Hepatocyte (in vitro differentiated cells): ENCODE measurements around the gene GYPE. TPM values are rescaled to one million over a fixed set of nuclear protein-coding genes. Genes with fewer than 3 reads are reported as not detected.
"Not testable (repeated sequence)": the region's sequence is repeated elsewhere in the genome, so short reads cannot be mapped to it uniquely, and the experiment has no call there.

Experiments
- DNase-seq: peaks from one replicate; pipeline ENCODE4 v3.0.0-alpha.2; 2016; ENCODE audit warnings: low spot score
- H2AFZ ChIP-seq: fragments of 200-600 bp; sonication (generic); 2 replicates; pipeline ENCODE4 v1.6.0; 2016; ENCODE audit warnings: antibody characterized with exemption, mild to moderate bottlenecking
- H3K27ac ChIP-seq: fragments of 200-600 bp; sonication (generic); 2 replicates; pipeline ENCODE4 v1.5.1; 2016; ENCODE audit warnings: mild to moderate bottlenecking
- H3K27me3 ChIP-seq: fragments of 200-600 bp; sonication (generic); 2 replicates; pipeline ENCODE4 v1.6.1; 2016
- H3K36me3 ChIP-seq: fragments of 200-600 bp; sonication (generic); replicated peaks from 2 replicates; pipeline ENCODE4 v1.5.1; 2016; ENCODE audit warnings: low read depth; ENCODE audit not compliant: insufficient read depth
- H3K4me1 ChIP-seq: fragments of 200-600 bp; sonication (generic); 2 replicates; pipeline ENCODE4 v1.5.1; 2016; ENCODE audit warnings: mild to moderate bottlenecking, moderate library complexity; ENCODE audit not compliant: insufficient read depth
- H3K4me2 ChIP-seq: fragments of 200-600 bp; sonication (generic); 2 replicates; pipeline ENCODE4 v1.6.0; 2016
- H3K4me3 ChIP-seq: fragments of 200-600 bp; sonication (generic); 2 replicates; pipeline ENCODE4 v1.5.1; 2016; ENCODE audit warnings: mild to moderate bottlenecking
- H3K79me2 ChIP-seq: fragments of 200-600 bp; sonication (generic); 2 replicates; pipeline ENCODE4 v1.6.0; 2017; ENCODE audit warnings: mild to moderate bottlenecking
- H3K9me2 ChIP-seq: fragments of 200-600 bp; sonication (generic); replicated peaks from 2 replicates; pipeline ENCODE4 v1.6.0; 2017; ENCODE audit warnings: mild to moderate bottlenecking; ENCODE audit not compliant: insufficient read depth
- H3K9me3 ChIP-seq: fragments of 200-600 bp; sonication (generic); 2 replicates; pipeline ENCODE4 v1.5.1; 2016; ENCODE audit warnings: low read depth, mild to moderate bottlenecking
- H4K20me1 ChIP-seq: fragments of 200-600 bp; sonication (generic); 2 replicates; pipeline ENCODE4 v1.6.0; 2016; ENCODE audit warnings: mild to moderate bottlenecking; ENCODE audit not compliant: insufficient read depth, poor library complexity, severe bottlenecking
- CTCF ChIP-seq: fragments of 200-600 bp; sonication (generic); IDR thresholded peaks from 2 replicates; pipeline ENCODE4 v1.5.1; 2016; ENCODE audit warnings: antibody characterized with exemption, mild to moderate bottlenecking; ENCODE audit not compliant: poor library complexity
- EZH2 ChIP-seq: fragments of 200-600 bp; sonication (generic); IDR thresholded peaks from 2 replicates; pipeline ENCODE4 v1.6.1; 2016; ENCODE audit warnings: antibody characterized with exemption, mild to moderate bottlenecking, borderline replicate concordance
- EZH2phosphoT487 ChIP-seq: fragments of 200-600 bp; sonication (generic); IDR thresholded peaks from one replicate; pipeline ENCODE4 v1.6.1; 2018; ENCODE audit warnings: antibody characterized with exemption, mild to moderate bottlenecking, low read depth, moderate library complexity; ENCODE audit not compliant: unreplicated experiment, severe bottlenecking
- WGBS: methylation state at CpG from one replicate; pipeline ENCODE4 v1.1.6; 2016; ENCODE audit warnings: low lambda C conversion rate; ENCODE audit errors: missing lambda C conversion rate; 5-methylcytosine and 5-hydroxymethylcytosine counted together
- polyA plus RNA-seq: library from polyadenylated mRNA; unstranded; fragments of >200 nt; fragmentation: Nextera tagmentation; extraction: Ambion mirVana; gene quantifications from 2 replicates; pipeline ENCODE4 v1.2.1, GENCODE V29; 2016
- total RNA-seq: library from RNA; depleted of rRNA; stranded (reverse); fragments of >200 nt; gene quantifications from 2 replicates; pipeline ENCODE4 v1.2.3, GENCODE V29; 2014

GYPE gene
- total and polyA plus RNA-seq, 2 experiments from 2014 or later, result not detected

GRCh38 chr4:143921181-143921580, 15.8 kb upstream of the GYPE start:
- H2AFZ ChIP-seq, result no peak overlapping the region
- H3K4me3 ChIP-seq, result no peak overlapping the region
- no peaks in the 10 kb centered on the region for H3K4me1 ChIP-seq
- no peaks in the 10 kb centered on the region for H4K20me1 ChIP-seq
- H3K36me3 ChIP-seq, result no peaks in the 10 kb centered on the region
- whole genome bisulfite sequencing, result 92% methylated on average over 6 of the region's 6 CpGs
- no peak overlapping the region for H3K4me2 ChIP-seq
- no peak overlapping the region for H3K27ac ChIP-seq
- H3K79me2 ChIP-seq, result no peaks in the 10 kb centered on the region
- TF ChIP-seq EZH2phosphoT487, result no peak
- no peak for TF ChIP-seq CTCF
- TF ChIP-seq EZH2, result no peak
- no peaks in the 10 kb centered on the region for H3K9me2 ChIP-seq
- H3K9me3 ChIP-seq, result no peaks in the 10 kb centered on the region
- H3K27me3 ChIP-seq, result no peaks in the 10 kb centered on the region
- no peak for DNase-seq

DNA sequence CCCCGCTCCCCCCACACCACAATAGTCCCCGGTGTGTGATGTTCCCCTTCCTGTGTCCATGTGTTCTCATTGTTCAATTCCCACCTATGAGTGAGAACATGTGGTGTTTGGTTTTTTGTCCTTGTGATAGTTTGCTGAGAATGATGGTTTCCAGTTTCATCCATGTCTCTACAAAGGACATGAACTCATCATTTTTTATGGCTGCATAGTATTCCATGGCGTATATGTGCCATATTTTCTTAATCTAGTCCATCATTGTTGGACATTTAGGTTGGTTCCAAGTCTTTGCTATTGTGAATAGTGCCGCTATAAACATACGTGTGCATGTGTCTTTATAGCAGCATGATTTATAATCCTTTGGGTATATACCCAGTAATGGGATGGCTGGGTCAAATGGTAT, 11.1 kb upstream of the GYPE start:
- not testable (repeated sequence) for H3K36me3 ChIP-seq, H3K27ac ChIP-seq, H3K4me3 ChIP-seq, H3K27me3 ChIP-seq, H2AFZ ChIP-seq, H3K79me2 ChIP-seq, H3K9me2 ChIP-seq, H3K4me2 ChIP-seq, H3K9me3 ChIP-seq, H3K4me1 ChIP-seq, DNase-seq, H4K20me1 ChIP-seq
- 93% methylated on average over 5 of the region's 5 CpGs for WGBS

- not testable (repeated sequence) for H3K9me2 ChIP-seq, H3K36me3 ChIP-seq, H3K4me3 ChIP-seq, DNase-seq, H3K79me2 ChIP-seq, H3K27me3 ChIP-seq, H4K20me1 ChIP-seq, H3K4me1 ChIP-seq, H3K27ac ChIP-seq, H3K9me3 ChIP-seq, H2AFZ ChIP-seq, H3K4me2 ChIP-seq
- WGBS, result 87% methylated on average over 2 of the region's 2 CpGs
Measured at GRCh38 chr4:143912478-143912877, 7.1 kb upstream of the GYPE start.

DNA sequence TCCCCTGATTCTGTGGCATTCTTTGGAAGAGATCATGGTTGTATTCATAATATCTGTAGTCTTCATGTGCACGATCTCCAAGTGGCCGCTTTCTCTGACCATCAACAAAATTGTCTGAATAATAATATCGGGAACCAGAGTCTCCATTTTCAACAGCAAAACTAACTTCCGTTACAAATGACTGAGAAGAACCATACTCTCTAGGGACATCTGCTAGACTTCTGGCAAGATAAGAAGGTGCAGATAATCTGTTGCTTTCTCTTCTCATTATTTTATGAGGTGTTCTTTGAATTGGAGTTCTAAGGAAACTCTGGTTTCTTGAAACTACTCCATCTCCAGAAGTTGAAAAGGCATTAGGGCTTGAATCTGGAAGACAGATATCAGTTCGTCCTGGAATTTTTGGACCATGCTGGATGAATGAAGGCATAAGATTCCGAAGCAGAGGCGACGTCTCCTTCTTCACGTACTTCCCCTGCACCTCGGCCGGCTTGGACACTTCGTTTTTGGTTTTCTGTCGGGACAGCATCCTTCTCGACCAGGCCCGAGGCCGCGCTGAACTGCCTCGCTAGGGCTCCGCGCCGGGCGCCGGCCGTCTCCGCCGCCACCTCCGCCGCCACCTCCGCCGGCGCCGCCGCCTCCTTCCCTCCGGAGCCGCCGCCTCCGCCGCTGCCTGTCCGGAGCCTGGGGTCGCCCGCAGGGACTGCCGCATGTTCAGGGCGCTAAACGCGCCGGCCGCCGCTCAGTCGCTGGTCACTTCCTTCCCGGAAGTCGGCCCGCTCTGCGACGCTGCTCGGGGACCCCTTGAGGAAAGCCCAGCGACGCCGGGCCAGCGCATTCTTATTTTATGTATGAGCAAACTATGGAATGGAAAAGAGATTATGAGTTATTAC, 6.4 kb upstream of the GYPE start:
- H3K9me3 ChIP-seq, H2AFZ ChIP-seq, H3K27me3 ChIP-seq, H3K79me2 ChIP-seq, H3K4me1 ChIP-seq, H4K20me1 ChIP-seq, H3K27ac ChIP-seq, H3K4me3 ChIP-seq, DNase-seq, H3K36me3 ChIP-seq, H3K9me2 ChIP-seq, H3K4me2 ChIP-seq: not testable (repeated sequence)
- 92% methylated on average over 34 of the region's 59 CpGs for WGBS

- H3K9me2 ChIP-seq, H3K27me3 ChIP-seq, H2AFZ ChIP-seq, H3K79me2 ChIP-seq, H3K4me1 ChIP-seq, H3K9me3 ChIP-seq, H3K4me2 ChIP-seq, H4K20me1 ChIP-seq, H3K27ac ChIP-seq, H3K4me3 ChIP-seq, H3K36me3 ChIP-seq, DNase-seq: not testable (repeated sequence)
- 88% methylated on average over 2 of the region's 2 CpGs for WGBS
Measured at GRCh38 chr4:143910906-143911305, 5.5 kb upstream of the GYPE start.
